Thymus (tissue), 2 donors: ENCODE results near the gene OVAAL. TPM values are rescaled to one million over a fixed set of nuclear protein-coding genes. Genes with fewer than 3 reads are reported as not detected.

ENCODE experiments used
- polyA plus RNA-seq: library from polyadenylated mRNA; stranded (reverse); fragments of 200-250 nt; gene quantifications from one replicate; pipeline ENCODE4 v1.2.3, GENCODE V29; 2013
- total RNA-seq: library from RNA; stranded (reverse); fragments of 120-200 nt; gene quantifications from one replicate; pipeline ENCODE4 v1.2.4, GENCODE V29; 2013
- donor health status: healthy.

OVAAL gene
- total and polyA plus RNA-seq, 2 donors, result 0.05 to 0.14 TPM

Other genes with a start within 250 kb of the OVAAL start
- 48.7 TPM for gene ACBD6, start 56.4 kb upstream of the OVAAL start, total RNA-seq
- gene ACBD6, start 56.4 kb upstream of the OVAAL start, polyA plus RNA-seq, result 35.0 TPM
- 9.5 TPM for gene XPR1, start 73.1 kb downstream of the OVAAL start, total RNA-seq
- gene XPR1, start 73.1 kb downstream of the OVAAL start, polyA plus RNA-seq, result 10.3 TPM